ENCODE data around the gene COX8A. TPM values are rescaled to one million over a fixed set of nuclear protein-coding genes. Genes with fewer than 3 reads are reported as not detected.
A peak's percentile ranks its signal among the peaks of the same experiment; 100 is the strongest.

The COX8A gene
- total and polyA plus RNA-seq, 8 donors: 79.8 to 441 (median 121) TPM

- Histone ChIP-seq H3K27me3 (no peaks in the 10 kb centered on the region), H3K4me3 (no peak overlapping the region), H3K9me3 (no peaks in the 10 kb centered on the region), H3K36me3 (peaks cover 0 to 12% (median 0%) of the 10 kb centered on the region in 3 donors), H3K4me1 (peaks cover 7 to 9% (median 9%) of the 10 kb centered on the region in 3 donors), H3K27ac (no peak overlapping the region)
- FAIRE-seq (no peak), DNase-seq (no peak), ATAC-seq (no peak)
- WGBS, 2 donors: 90 to 91% methylated on average over 10 of the region's 10 CpGs
- intact Hi-C loops (cut with DNase I): loop anchor here in 1 of 3 donors (10.0 kb wide), 1 partner anchor 303 kb away; the partner anchor contains the start of gene KCNK4
- TF ChIP-seq, protein P1, sequence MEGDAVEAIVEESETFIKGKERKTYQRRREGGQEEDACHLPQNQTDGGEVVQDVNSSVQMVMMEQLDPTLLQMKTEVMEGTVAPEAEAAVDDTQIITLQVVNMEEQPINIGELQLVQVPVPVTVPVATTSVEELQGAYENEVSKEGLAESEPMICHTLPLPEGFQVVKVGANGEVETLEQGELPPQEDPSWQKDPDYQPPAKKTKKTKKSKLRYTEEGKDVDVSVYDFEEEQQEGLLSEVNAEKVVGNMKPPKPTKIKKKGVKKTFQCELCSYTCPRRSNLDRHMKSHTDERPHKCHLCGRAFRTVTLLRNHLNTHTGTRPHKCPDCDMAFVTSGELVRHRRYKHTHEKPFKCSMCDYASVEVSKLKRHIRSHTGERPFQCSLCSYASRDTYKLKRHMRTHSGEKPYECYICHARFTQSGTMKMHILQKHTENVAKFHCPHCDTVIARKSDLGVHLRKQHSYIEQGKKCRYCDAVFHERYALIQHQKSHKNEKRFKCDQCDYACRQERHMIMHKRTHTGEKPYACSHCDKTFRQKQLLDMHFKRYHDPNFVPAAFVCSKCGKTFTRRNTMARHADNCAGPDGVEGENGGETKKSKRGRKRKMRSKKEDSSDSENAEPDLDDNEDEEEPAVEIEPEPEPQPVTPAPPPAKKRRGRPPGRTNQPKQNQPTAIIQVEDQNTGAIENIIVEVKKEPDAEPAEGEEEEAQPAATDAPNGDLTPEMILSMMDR (IDR thresholded peaks at IDR 0.05): no peak
Measured at GRCh38 chr11:63991558-63991957, 17.1 kb downstream of the COX8A start.

DNA sequence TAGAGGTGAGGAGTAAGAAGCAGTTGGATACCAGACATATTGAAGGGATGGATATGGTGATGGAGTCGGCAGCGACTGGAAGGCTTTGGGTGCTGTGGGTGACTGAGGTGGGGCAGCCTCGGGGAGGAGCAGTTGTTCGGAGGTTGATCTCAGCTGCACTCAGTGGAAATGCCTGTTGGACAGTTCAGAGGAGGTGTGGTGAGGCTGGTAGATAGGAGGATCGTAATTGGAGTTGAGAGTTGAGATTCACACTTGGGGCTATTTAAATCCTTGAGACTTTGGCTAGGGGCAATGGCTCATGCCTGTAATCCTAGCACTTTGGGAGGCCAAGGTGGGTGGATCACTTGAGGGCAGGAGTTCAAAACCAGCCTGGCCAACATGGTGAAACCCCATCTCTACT, 18.7 kb downstream of the COX8A start:
- no peak overlapping the region for H3K27ac ChIP-seq
- TF ChIP-seq, protein P1 (IDR thresholded peaks at IDR 0.05): no peak
- intact Hi-C loops (cut with DNase I): loop anchor here in 1 of 3 donors (10.0 kb wide), 1 partner anchor 302 kb away; the partner anchor contains the start of gene KCNK4
- no peak for FAIRE-seq
- no peak for DNase-seq
- H3K4me1 ChIP-seq: no peaks in the 10 kb centered on the region
- no peak overlapping the region for H3K4me3 ChIP-seq
- no peak for ATAC-seq
- H3K9me3 ChIP-seq: no peaks in the 10 kb centered on the region
- H3K27me3 ChIP-seq: no peaks in the 10 kb centered on the region
- H3K36me3 ChIP-seq: peaks cover 0 to 28% (median 11%) of the 10 kb centered on the region in 3 donors
- WGBS, 2 donors: 88 to 93% methylated on average over 5 of the region's 5 CpGs

DNA sequence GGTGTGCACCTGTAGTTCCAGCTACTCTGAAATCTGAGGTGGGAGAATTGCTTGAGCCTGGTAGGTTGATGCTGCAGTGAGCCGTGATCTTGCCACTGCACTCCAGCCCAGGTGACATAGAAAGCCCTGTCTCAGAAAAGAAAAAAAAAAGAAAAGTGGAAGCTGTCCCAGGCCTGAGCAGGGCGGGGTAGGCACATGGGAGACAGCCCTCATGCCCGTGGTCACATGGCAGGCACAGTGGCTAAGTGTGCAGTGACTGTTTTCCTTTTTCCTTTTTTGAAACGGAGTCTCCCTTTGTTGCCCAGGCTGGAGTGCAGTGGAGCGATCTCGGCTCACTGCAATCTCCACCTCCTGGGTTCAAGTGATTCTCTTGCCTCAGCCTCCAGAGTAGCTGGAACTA, 19.6 kb downstream of the COX8A start:
- DNase-seq: no peak
- H3K9me3 ChIP-seq: no peaks in the 10 kb centered on the region
- TF ChIP-seq, protein P1 (IDR thresholded peaks at IDR 0.05): no peak
- no peak overlapping the region for H3K27ac ChIP-seq
- no peaks in the 10 kb centered on the region for H3K27me3 ChIP-seq
- H3K36me3 ChIP-seq: peaks cover 0 to 24% (median 12%) of the 10 kb centered on the region in 3 donors
- H3K4me1 ChIP-seq: no peaks in the 10 kb centered on the region
- 75 to 85% methylated on average over 6 of the region's 6 CpGs for WGBS, 2 donors
- peak in 1 of 4 donors; percentile 47 for ATAC-seq
- no peak for FAIRE-seq
- no peak overlapping the region for H3K4me3 ChIP-seq
- intact Hi-C loops (cut with DNase I): loop anchor here in 1 of 3 donors (10.0 kb wide), 1 partner anchor 301 kb away; the partner anchor contains the start of gene KCNK4

- no peak for DNase-seq
- H3K27me3 ChIP-seq: no peaks in the 10 kb centered on the region
- peaks cover 0 to 5% (median 0%) of the 10 kb centered on the region in 3 donors for H3K4me1 ChIP-seq
- H3K4me3 ChIP-seq: no peak overlapping the region
- intact Hi-C loops (cut with DNase I): loop anchor here in 1 of 3 donors (10.0 kb wide), 1 partner anchor 298 kb away; the partner anchor contains the start of gene KCNK4
- H3K27ac ChIP-seq: no peak overlapping the region
- WGBS, 2 donors: 88 to 91% methylated on average over 18 of the region's 18 CpGs
- H3K9me3 ChIP-seq: no peaks in the 10 kb centered on the region
- TF ChIP-seq, protein P1 (IDR thresholded peaks at IDR 0.05): no peak
- no peak for ATAC-seq
- FAIRE-seq: no peak
- H3K36me3 ChIP-seq: peaks cover 0 to 20% (median 12%) of the 10 kb centered on the region in 3 donors
Measured at GRCh38 chr11:63996512-63996911, 22.1 kb downstream of the COX8A start.

DNA sequence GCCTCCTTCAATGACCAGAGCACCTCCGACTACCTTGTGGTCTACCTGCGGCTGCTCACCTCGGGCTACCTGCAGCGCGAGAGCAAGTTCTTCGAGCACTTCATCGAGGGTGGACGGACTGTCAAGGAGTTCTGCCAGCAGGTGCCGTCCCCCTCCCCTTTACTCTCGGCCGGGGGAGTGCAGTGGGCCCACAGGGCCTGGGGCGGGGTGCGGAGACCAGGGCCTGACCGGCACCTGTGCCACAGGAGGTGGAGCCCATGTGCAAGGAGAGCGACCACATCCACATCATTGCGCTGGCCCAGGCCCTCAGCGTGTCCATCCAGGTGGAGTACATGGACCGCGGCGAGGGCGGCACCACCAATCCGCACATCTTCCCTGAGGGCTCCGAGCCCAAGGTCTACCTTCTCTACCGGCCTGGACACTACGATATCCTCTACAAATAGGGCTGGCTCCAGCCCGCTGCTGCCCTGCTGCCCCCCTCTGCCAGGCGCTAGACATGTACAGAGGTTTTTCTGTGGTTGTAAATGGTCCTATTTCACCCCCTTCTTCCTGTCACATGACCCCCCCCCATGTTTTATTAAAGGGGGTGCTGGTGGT, 22.8 kb downstream of the COX8A start:
- Histone ChIP-seq H3K27me3 (no peaks in the 10 kb centered on the region), H3K9me3 (no peaks in the 10 kb centered on the region), H3K4me3 (no peak overlapping the region), H3K4me1 (peaks cover 0 to 5% (median 0%) of the 10 kb centered on the region in 3 donors), H3K36me3 (peaks cover 0 to 20% (median 12%) of the 10 kb centered on the region in 3 donors), H3K27ac (no peak overlapping the region)
- ATAC-seq (no peak), FAIRE-seq (no peak), DNase-seq (no peak)
- TF ChIP-seq, protein P1 (IDR thresholded peaks at IDR 0.05): no peak
- WGBS, 2 donors: 92 to 97% methylated on average over 26 to 27 of the region's 27 CpGs
- intact Hi-C loops (cut with DNase I): loop anchor here in 1 of 3 donors (10.0 kb wide), 1 partner anchor 298 kb away; the partner anchor contains the start of gene KCNK4
